Sigmoid colon (tissue), 3 donors: ENCODE measurements around the gene SLC7A5.
"Not testable (repeated sequence)": the region's sequence is repeated elsewhere in the genome, so short reads cannot be mapped to it uniquely, and the experiment has no call there.

Source experiments
- CTCF ChIP-seq, 4 experiments: fragments of 450-650 bp in 3 of 4; fragments of 200-600 bp in 1 of 4; IDR thresholded peaks; one replicate each; pipeline ENCODE4 v1.5.1; 2016 to 2019; ENCODE audit warnings: antibody characterized with exemption in 4 of 4, mild to moderate bottlenecking in 3 of 4, moderate library complexity in 2 of 4
- POLR2A ChIP-seq, 2 donors: fragments of 450-650 bp; IDR thresholded peaks; one replicate each; pipeline ENCODE4 v1.6.1; 2016; ENCODE audit warnings: antibody characterized with exemption in 2 of 2, mild to moderate bottlenecking in 2 of 2, moderate library complexity in 2 of 2

DNA sequence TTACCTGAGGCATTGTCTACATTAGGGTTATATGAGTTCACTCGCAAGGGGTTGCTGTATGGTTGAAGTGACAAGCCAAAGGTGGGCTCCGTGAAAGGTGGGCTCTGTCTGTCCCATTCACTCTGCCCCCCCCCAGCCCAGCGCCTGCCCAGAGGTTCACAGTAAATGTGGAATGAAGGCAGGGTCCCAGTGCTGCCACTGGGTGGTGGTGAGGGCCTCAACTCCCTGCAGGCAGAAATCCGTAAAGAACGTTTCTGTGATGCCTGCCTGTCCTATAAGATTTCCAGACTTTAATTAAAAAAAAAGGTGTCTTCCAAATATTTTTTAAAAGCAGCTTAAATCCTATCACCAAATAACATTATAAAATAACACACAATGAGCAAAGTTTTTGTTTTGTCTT is 35.7 kb upstream of the SLC7A5 start:
- TF ChIP-seq CTCF, POLR2A (IDR thresholded peaks at IDR 0.05): not testable (repeated sequence)
